Naive B cell (primary cell): ENCODE measurements around the gene LRRC27. TPM values are rescaled to one million over a fixed set of nuclear protein-coding genes. Genes with fewer than 3 reads are reported as not detected.
"Not testable (repeated sequence)": the region's sequence is repeated elsewhere in the genome, so short reads cannot be mapped to it uniquely, and the experiment has no call there.

Source experiments
- ATAC-seq, 2 donors: fragments of 150-1000 bp; cut with Tn5 transposase; 2 replicates each; pipeline ENCODE4 v1.10.0; 2021; ENCODE audit warnings: low read depth in 2 of 2, mild to moderate bottlenecking in 2 of 2, moderate library complexity in 2 of 2
- DNase-seq: peaks from one replicate; pipeline ENCODE4 v3.0.0; 2022
- H3K27ac Mint-ChIP-seq, 6 donors: one replicate each; pipeline ENCODE4 v1.8.0; 2020 to 2022; ENCODE audit warnings: mild to moderate bottlenecking in 6 of 6, mixed read lengths in 6 of 6, moderate library complexity in 5 of 6, inconsistent platforms in 2 of 6
- H3K27me3 Mint-ChIP-seq, 3 donors: one replicate each; pipeline ENCODE4 v1.8.0; 2021 to 2022; ENCODE audit warnings: mixed read lengths in 3 of 3, mild to moderate bottlenecking in 1 of 3
- H3K36me3 Mint-ChIP-seq, 2 donors: one replicate each; pipeline ENCODE4 v1.8.0; 2020 to 2022; ENCODE audit warnings: mixed read lengths in 2 of 2, inconsistent platforms in 1 of 2, mild to moderate bottlenecking in 1 of 2
- H3K4me1 Mint-ChIP-seq, 3 donors: one replicate each; pipeline ENCODE4 v1.8.0; 2020 to 2022; ENCODE audit warnings: mixed read lengths in 3 of 3, inconsistent platforms in 1 of 3, mild to moderate bottlenecking in 1 of 3, moderate library complexity in 1 of 3
- H3K4me3 Mint-ChIP-seq, 8 donors: one replicate each; pipeline ENCODE4 v1.8.0; 2020 to 2022; ENCODE audit warnings: mild to moderate bottlenecking in 8 of 8, mixed read lengths in 8 of 8, moderate library complexity in 8 of 8, inconsistent platforms in 2 of 8
- H3K9me3 Mint-ChIP-seq, 7 donors: one replicate each; pipeline ENCODE4 v1.8.0; 2020 to 2022; ENCODE audit warnings: mixed read lengths in 7 of 7, mild to moderate bottlenecking in 5 of 7, inconsistent platforms in 2 of 7, moderate library complexity in 1 of 7
- polyA plus RNA-seq, 6 donors: library from polyadenylated mRNA; unstranded; fragments of 300-500 nt; fragmentation: Illumina TruSeq; gene quantifications; one replicate each; pipeline ENCODE4 v1.2.3, GENCODE V29; 2021; ENCODE audit warnings: low read depth in 6 of 6

Gene LRRC27
- polyA plus RNA-seq, 6 donors from 2014 or later = 7.7 to 11.1 (median 8.7) TPM

GRCh38 chr10:132385721-132386418, 53.9 kb downstream of the LRRC27 start:
- no peaks in the 10 kb centered on the region for H3K36me3 Mint-ChIP-seq
- ATAC-seq = no peak
- peak overlapping the region; percentile 44 to 97 (median 87) for H3K27ac Mint-ChIP-seq
- H3K27me3 Mint-ChIP-seq = no peaks in the 10 kb centered on the region
- no peaks in the 10 kb centered on the region for H3K9me3 Mint-ChIP-seq
- no peak for DNase-seq
- H3K4me3 Mint-ChIP-seq = peak overlapping the region in 1 of 8 donors; percentile 33
- peaks cover 8 to 21% (median 15%) of the 10 kb centered on the region in 3 donors for H3K4me1 Mint-ChIP-seq

- H3K4me1 Mint-ChIP-seq = peaks cover 8 to 21% (median 15%) of the 10 kb centered on the region in 3 donors
- peak overlapping the region in 4 of 8 donors; percentile 22 to 79 (median 39) for H3K4me3 Mint-ChIP-seq
- H3K27ac Mint-ChIP-seq = peak overlapping the region in 5 of 6 donors; percentile 64 to 97 (median 89)
- DNase-seq = no peak
- no peaks in the 10 kb centered on the region for H3K36me3 Mint-ChIP-seq
- no peak for ATAC-seq
- no peaks in the 10 kb centered on the region for H3K9me3 Mint-ChIP-seq
- H3K27me3 Mint-ChIP-seq = no peaks in the 10 kb centered on the region
These were observed 54.4 kb downstream of the LRRC27 start for GRCh38 chr10:132386419-132386831.

GRCh38 chr10:132386896-132387295, 54.9 kb downstream of the LRRC27 start:
- DNase-seq, H3K9me3 Mint-ChIP-seq, ATAC-seq, H3K36me3 Mint-ChIP-seq, H3K27me3 Mint-ChIP-seq: not testable (repeated sequence)
- Mint-ChIP-seq H3K27ac (peak overlapping the region in 5 of 6 donors; percentile 64 to 98 (median 93)), H3K4me1 (peaks cover 11 to 22% (median 16%) of the 10 kb centered on the region in 3 donors), H3K4me3 (peak overlapping the region in 4 of 8 donors; percentile 34 to 79 (median 62))

GRCh38 chr10:132387764-132388210, 55.8 kb downstream of the LRRC27 start:
- H3K9me3 Mint-ChIP-seq = peaks cover 0 to 9% (median 0%) of the 10 kb centered on the region in 7 donors
- no peaks in the 10 kb centered on the region for H3K36me3 Mint-ChIP-seq
- peak overlapping the region; percentile 93 to 98 (median 97) for H3K27ac Mint-ChIP-seq
- peaks cover 19 to 30% (median 24%) of the 10 kb centered on the region in 3 donors for H3K4me1 Mint-ChIP-seq
- peak overlapping the region; percentile 68 to 91 (median 80) for H3K4me3 Mint-ChIP-seq
- H3K27me3 Mint-ChIP-seq = no peaks in the 10 kb centered on the region
- peak; percentile 95 for ATAC-seq
- peak; percentile 85 for DNase-seq

GRCh38 chr10:132388891-132389432, 57.0 kb downstream of the LRRC27 start:
- Mint-ChIP-seq H3K9me3 (peaks cover 0 to 9% (median 0%) of the 10 kb centered on the region in 7 donors), H3K36me3 (no peaks in the 10 kb centered on the region), H3K27me3 (no peaks in the 10 kb centered on the region), H3K4me1 (peaks cover 29 to 35% (median 33%) of the 10 kb centered on the region in 3 donors), H3K27ac (peak overlapping the region in 2 of 6 donors; percentile 39 to 59), H3K4me3 (peak overlapping the region in 2 of 8 donors; percentile 25)
- DNase-seq = no peak
- ATAC-seq = no peak

- Mint-ChIP-seq H3K36me3 (no peaks in the 10 kb centered on the region), H3K27ac (peak overlapping the region in 3 of 6 donors; percentile 39 to 68 (median 59)), H3K9me3 (peaks cover 0 to 9% (median 0%) of the 10 kb centered on the region in 7 donors), H3K4me3 (peak overlapping the region in 1 of 8 donors; percentile 25), H3K27me3 (no peaks in the 10 kb centered on the region), H3K4me1 (peaks cover 35 to 41% (median 39%) of the 10 kb centered on the region in 3 donors)
- no peak for ATAC-seq
- no peak for DNase-seq
These were observed 57.6 kb downstream of the LRRC27 start for GRCh38 chr10:132389433-132390169.

- Mint-ChIP-seq H3K4me1 (peaks cover 43 to 46% (median 44%) of the 10 kb centered on the region in 3 donors), H3K27ac (peak overlapping the region in 3 of 6 donors; percentile 24 to 42 (median 41)), H3K36me3 (no peaks in the 10 kb centered on the region), H3K4me3 (no peak overlapping the region), H3K27me3 (no peaks in the 10 kb centered on the region), H3K9me3 (peaks cover 0 to 9% (median 0%) of the 10 kb centered on the region in 7 donors)
- no peak for ATAC-seq
- no peak for DNase-seq
These were observed 58.4 kb downstream of the LRRC27 start for GRCh38 chr10:132390170-132390920.

GRCh38 chr10:132390921-132391675, 59.1 kb downstream of the LRRC27 start:
- ATAC-seq = no peak
- H3K4me3 Mint-ChIP-seq = peak overlapping the region in 1 of 8 donors; percentile 73

GRCh38 chr10:132391676-132392020, 59.7 kb downstream of the LRRC27 start:
- peak overlapping the region in 1 of 6 donors; percentile 95 for H3K27ac Mint-ChIP-seq
- H3K9me3 Mint-ChIP-seq = peaks cover 0 to 9% (median 0%) of the 10 kb centered on the region in 7 donors
- H3K4me1 Mint-ChIP-seq = peaks cover 40 to 43% (median 42%) of the 10 kb centered on the region in 3 donors

More at GRCh38 chr10:132390921-132391675, 59.1 kb downstream of the LRRC27 start:
- H3K27me3 Mint-ChIP-seq = no peaks in the 10 kb centered on the region
- DNase-seq = no peak
- H3K4me1 Mint-ChIP-seq = peaks cover 42 to 43% (median 42%) of the 10 kb centered on the region in 3 donors
- H3K27ac Mint-ChIP-seq = peak overlapping the region in 3 of 6 donors; percentile 21 to 41 (median 24)
- H3K36me3 Mint-ChIP-seq = no peaks in the 10 kb centered on the region
- H3K9me3 Mint-ChIP-seq = peaks cover 0 to 9% (median 0%) of the 10 kb centered on the region in 7 donors

GRCh38 chr10:132392184-132392800, 60.3 kb downstream of the LRRC27 start:
- H3K27me3 Mint-ChIP-seq = no peaks in the 10 kb centered on the region
- no peaks in the 10 kb centered on the region for H3K36me3 Mint-ChIP-seq
- H3K27ac Mint-ChIP-seq = peak overlapping the region; percentile 6 to 95 (median 56)
- H3K9me3 Mint-ChIP-seq = peaks cover 0 to 9% (median 0%) of the 10 kb centered on the region in 7 donors
- DNase-seq (no peak), ATAC-seq (no peak)
- H3K4me3 Mint-ChIP-seq = peak overlapping the region in 1 of 8 donors; percentile 73
- H3K4me1 Mint-ChIP-seq = peaks cover 38 to 42% (median 41%) of the 10 kb centered on the region in 3 donors

More at GRCh38 chr10:132391676-132392020, 59.7 kb downstream of the LRRC27 start:
- no peaks in the 10 kb centered on the region for H3K36me3 Mint-ChIP-seq
- no peak for DNase-seq
- H3K4me3 Mint-ChIP-seq = peak overlapping the region in 1 of 8 donors; percentile 73
- H3K27me3 Mint-ChIP-seq = no peaks in the 10 kb centered on the region
- ATAC-seq = no peak

GRCh38 chr10:132392811-132393694, 61.1 kb downstream of the LRRC27 start:
- no peak for ATAC-seq
- no peaks in the 10 kb centered on the region for H3K27me3 Mint-ChIP-seq
- H3K4me3 Mint-ChIP-seq = peak overlapping the region in 4 of 8 donors; percentile 45 to 79 (median 62)
- no peaks in the 10 kb centered on the region for H3K36me3 Mint-ChIP-seq
- peaks cover 36 to 41% (median 38%) of the 10 kb centered on the region in 3 donors for H3K4me1 Mint-ChIP-seq
- H3K9me3 Mint-ChIP-seq = peaks cover 0 to 9% (median 0%) of the 10 kb centered on the region in 7 donors
- peak overlapping the region; percentile 5 to 95 (median 80) for H3K27ac Mint-ChIP-seq
- no peak for DNase-seq
